GM23338 (cell line): ENCODE measurements around the gene MAST2. TPM values are rescaled to one million over a fixed set of nuclear protein-coding genes. Genes with fewer than 3 reads are reported as not detected.
A peak's percentile ranks its signal among the peaks of the same experiment; 100 is the strongest.

Experiments used
- ATAC-seq: fragments of 200-7000 bp; cut with Tn5 transposase; 3 replicates; pipeline ENCODE4 v1.9.1; 2020
- DNase-seq: peaks from one replicate; pipeline ENCODE4 v3.0.0-alpha.2; 2015; ENCODE audit warnings: low spot score
- H2AFZ ChIP-seq: fragments of 200-600 bp; sonication (generic); 2 replicates; pipeline ENCODE4 v1.8.0; 2016; ENCODE audit warnings: antibody characterized with exemption, mild to moderate bottlenecking, moderate library complexity
- H3F3A ChIP-seq: fragments of 200-600 bp; sonication (generic); replicated peaks from 2 replicates; pipeline ENCODE4 v1.8.0; 2017; ENCODE audit warnings: antibody characterized with exemption, mixed run types, low read depth
- H3K27ac ChIP-seq: fragments of 200-600 bp; sonication (generic); 2 replicates; pipeline ENCODE4 v1.6.1; 2016; ENCODE audit warnings: low read depth
- H3K27me3 ChIP-seq: fragments of 200-600 bp; sonication (generic); 2 replicates; pipeline ENCODE4 v1.8.0; 2016; ENCODE audit warnings: mild to moderate bottlenecking, mixed run types, moderate library complexity; ENCODE audit not compliant: insufficient read depth
- H3K36me3 ChIP-seq: fragments of 200-600 bp; sonication (generic); 2 replicates; pipeline ENCODE4 v1.8.0; 2016; ENCODE audit warnings: mild to moderate bottlenecking; ENCODE audit not compliant: insufficient read depth
- H3K4me1 ChIP-seq: fragments of 200-600 bp; sonication (generic); 2 replicates; pipeline ENCODE4 v1.8.0; 2016; ENCODE audit warnings: mild to moderate bottlenecking, moderate library complexity; ENCODE audit not compliant: insufficient read depth
- H3K4me2 ChIP-seq: fragments of 200-600 bp; sonication (generic); 2 replicates; pipeline ENCODE4 v1.7.1; 2017; ENCODE audit warnings: mixed run types
- H3K4me3 ChIP-seq: fragments of 200-600 bp; sonication (generic); 2 replicates; pipeline ENCODE4 v1.6.1; 2016; ENCODE audit warnings: mixed run types
- H3K79me2 ChIP-seq: fragments of 200-600 bp; sonication (generic); replicated peaks from 2 replicates; pipeline ENCODE4 v1.8.0; 2017; ENCODE audit warnings: mild to moderate bottlenecking; ENCODE audit not compliant: insufficient read depth
- H3K9me2 ChIP-seq: fragments of 200-600 bp; sonication (generic); 2 replicates; pipeline ENCODE4 v1.8.0; 2017; ENCODE audit not compliant: insufficient read depth
- H4K20me1 ChIP-seq: fragments of 200-600 bp; sonication (generic); replicated peaks from 2 replicates; pipeline ENCODE4 v1.8.0; 2017; ENCODE audit warnings: mild to moderate bottlenecking; ENCODE audit not compliant: insufficient read depth
- H3K27ac Mint-ChIP-seq: 2 replicates; pipeline ENCODE4 v1.8.0; 2020; ENCODE audit warnings: inconsistent platforms, mild to moderate bottlenecking, moderate library complexity, mixed read lengths
- H3K27me3 Mint-ChIP-seq: 3 replicates; pipeline ENCODE4 v1.8.0; 2022; ENCODE audit warnings: low read depth, mild to moderate bottlenecking, moderate library complexity, mixed read lengths, inconsistent platforms; ENCODE audit not compliant: insufficient read depth, poor library complexity
- H3K36me3 Mint-ChIP-seq: 3 replicates; pipeline ENCODE4 v1.8.0; 2021; ENCODE audit warnings: low read depth, mild to moderate bottlenecking, inconsistent platforms, moderate library complexity, mixed read lengths
- H3K4me1 Mint-ChIP-seq: 3 replicates; pipeline ENCODE4 v1.8.0; 2020; ENCODE audit warnings: mild to moderate bottlenecking, inconsistent platforms, mixed read lengths
- H3K4me3 Mint-ChIP-seq: 3 replicates; pipeline ENCODE4 v1.8.0; 2021; ENCODE audit warnings: moderate library complexity, mild to moderate bottlenecking, inconsistent platforms, mixed read lengths
- H3K9me3 Mint-ChIP-seq: 3 replicates; pipeline ENCODE4 v1.8.0; 2020; ENCODE audit warnings: moderate library complexity, mild to moderate bottlenecking, inconsistent platforms, mixed read lengths
- EZH2phosphoT487 ChIP-seq: fragments of 200-600 bp; sonication (generic); IDR thresholded peaks from one replicate; pipeline ENCODE4 v1.8.1; 2018; ENCODE audit warnings: antibody characterized with exemption; ENCODE audit not compliant: unreplicated experiment
- POLR2AphosphoS5 ChIP-seq: IDR thresholded peaks from 2 replicates; pipeline ENCODE4 v1.6.1; 2016; ENCODE audit warnings: antibody characterized with exemption, low read depth
- STAT1 ChIP-seq: IDR thresholded peaks from one replicate; pipeline ENCODE4 v1.6.1; 2016; ENCODE audit warnings: antibody characterized with exemption; ENCODE audit not compliant: unreplicated experiment
- ZNF331 ChIP-seq: fragments of 250-450 bp; sonication (Bioruptor Pico); IDR thresholded peaks from 2 replicates; pipeline ENCODE4 v1.5.0; 2020; ENCODE audit warnings: low read depth, mild to moderate bottlenecking, moderate library complexity
- polyA plus RNA-seq: library from polyadenylated mRNA; unstranded; fragments of >200 nt; fragmentation: Nextera tagmentation; extraction: Ambion mirVana; gene quantifications from 2 replicates; pipeline ENCODE4 v1.2.1, GENCODE V29; 2016
- total RNA-seq: library from RNA; depleted of rRNA; stranded (reverse); fragments of >200 nt; shearing (Covaris generic); gene quantifications from 2 replicates; pipeline ENCODE4 v1.2.3, GENCODE V29; 2014
- TF ChIP-seq, protein P1 (sequence below), 2 experiments: fragments of 200-600 bp in 1 of 2; sonication (generic) in 1 of 2; conservative IDR thresholded peaks; 2 replicates each; pipeline versions ENCODE4 v1.5.1 to v1.6.1; 2016 to 2017; ENCODE audit warnings: antibody characterized with exemption in 2 of 2, low read depth in 2 of 2, mild to moderate bottlenecking in 2 of 2, moderate library complexity in 1 of 2
- TF ChIP-seq, protein P2 (sequence below): fragments of 250-450 bp; sonication (Bioruptor Pico); IDR thresholded peaks from 2 replicates; pipeline ENCODE4 v1.5.0; 2020; ENCODE audit warnings: mild to moderate bottlenecking, moderate library complexity
- TF ChIP-seq, protein P3 (sequence below): IDR thresholded peaks from 2 replicates; pipeline ENCODE4 v1.6.1; 2016; ENCODE audit warnings: antibody characterized with exemption
- TF ChIP-seq, protein P4 (sequence below): IDR thresholded peaks from one replicate; pipeline ENCODE4 v1.6.1; 2018; ENCODE audit warnings: antibody characterized with exemption; ENCODE audit not compliant: unreplicated experiment

MAST2 gene
- total and polyA plus RNA-seq, 2 experiments from 2014 or later = 11.5 to 57.7 TPM

- Histone ChIP-seq H3F3A (no peaks in the 10 kb centered on the region), H2AFZ (no peak overlapping the region), H3K4me2 (no peak overlapping the region), H4K20me1 (peaks cover 6% of the 10 kb centered on the region; the same call in 1 of the 2 replicates), H3K27ac (no peak overlapping the region), H3K79me2 (peaks cover 45% of the 10 kb centered on the region), H3K27me3 (no peaks in the 10 kb centered on the region), H3K4me3 (no peak overlapping the region), H3K36me3 (no peaks in the 10 kb centered on the region), H3K4me1 (no peaks in the 10 kb centered on the region), H3K9me2 (no peaks in the 10 kb centered on the region)
- Mint-ChIP-seq H3K9me3 (no peaks in the 10 kb centered on the region), H3K36me3 (peaks cover 39% of the 10 kb centered on the region), H3K4me1 (no peaks in the 10 kb centered on the region; the same call in 2 of the 3 replicates), H3K27ac (no peak overlapping the region), H3K27me3 (no peaks in the 10 kb centered on the region), H3K4me3 (no peak overlapping the region)
- TF ChIP-seq ZNF331 (CRISPR knock-in tag) = no peak
- TF ChIP-seq, protein P1, sequence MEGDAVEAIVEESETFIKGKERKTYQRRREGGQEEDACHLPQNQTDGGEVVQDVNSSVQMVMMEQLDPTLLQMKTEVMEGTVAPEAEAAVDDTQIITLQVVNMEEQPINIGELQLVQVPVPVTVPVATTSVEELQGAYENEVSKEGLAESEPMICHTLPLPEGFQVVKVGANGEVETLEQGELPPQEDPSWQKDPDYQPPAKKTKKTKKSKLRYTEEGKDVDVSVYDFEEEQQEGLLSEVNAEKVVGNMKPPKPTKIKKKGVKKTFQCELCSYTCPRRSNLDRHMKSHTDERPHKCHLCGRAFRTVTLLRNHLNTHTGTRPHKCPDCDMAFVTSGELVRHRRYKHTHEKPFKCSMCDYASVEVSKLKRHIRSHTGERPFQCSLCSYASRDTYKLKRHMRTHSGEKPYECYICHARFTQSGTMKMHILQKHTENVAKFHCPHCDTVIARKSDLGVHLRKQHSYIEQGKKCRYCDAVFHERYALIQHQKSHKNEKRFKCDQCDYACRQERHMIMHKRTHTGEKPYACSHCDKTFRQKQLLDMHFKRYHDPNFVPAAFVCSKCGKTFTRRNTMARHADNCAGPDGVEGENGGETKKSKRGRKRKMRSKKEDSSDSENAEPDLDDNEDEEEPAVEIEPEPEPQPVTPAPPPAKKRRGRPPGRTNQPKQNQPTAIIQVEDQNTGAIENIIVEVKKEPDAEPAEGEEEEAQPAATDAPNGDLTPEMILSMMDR (conservative IDR thresholded peaks at IDR 0.05; ENCODE audit: low read depth in 2 of 2) = peak in 1 of 2 experiments; percentile 39; a peak in 3 of 4 replicates
- no peak for DNase-seq
- no peak for ATAC-seq
Observed at GRCh38 chr1:45824607-45825006, 21.2 kb downstream of the MAST2 start.

DNA sequence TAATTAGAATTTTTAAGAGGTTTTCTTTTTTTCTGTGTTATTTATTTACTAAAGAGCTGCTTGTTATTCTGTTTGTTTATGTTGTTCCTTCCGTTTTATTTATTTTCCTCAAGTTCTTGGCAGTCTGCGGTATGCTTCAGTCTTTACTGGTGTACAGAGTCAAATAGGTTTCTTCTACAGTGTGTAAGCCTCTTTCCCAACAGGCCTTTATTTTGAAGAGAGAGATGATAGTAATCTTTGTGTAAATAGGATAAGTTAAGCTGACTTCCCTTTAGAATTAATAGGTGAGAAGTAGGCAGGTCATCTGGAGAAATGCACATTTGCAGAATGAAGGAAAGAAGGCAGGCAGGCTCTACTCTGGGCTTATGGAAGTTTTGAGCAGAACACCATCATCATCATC is 23.8 kb downstream of the MAST2 start:
- peaks cover 10% of the 10 kb centered on the region; the same call in 1 of the 2 replicates for H4K20me1 ChIP-seq
- no peak overlapping the region for H2AFZ ChIP-seq
- H3K9me2 ChIP-seq = no peaks in the 10 kb centered on the region
- H3F3A ChIP-seq = no peaks in the 10 kb centered on the region
- H3K4me2 ChIP-seq = no peak overlapping the region
- peaks cover 20% of the 10 kb centered on the region for H3K79me2 ChIP-seq
- no peak overlapping the region for H3K4me3 Mint-ChIP-seq
- no peak overlapping the region for H3K4me3 ChIP-seq
- no peaks in the 10 kb centered on the region for H3K9me3 Mint-ChIP-seq
- no peaks in the 10 kb centered on the region for H3K36me3 ChIP-seq
- H3K27me3 Mint-ChIP-seq = no peaks in the 10 kb centered on the region
- peaks cover 46% of the 10 kb centered on the region for H3K36me3 Mint-ChIP-seq
- no peaks in the 10 kb centered on the region for H3K27me3 ChIP-seq
- no peak for DNase-seq
- H3K27ac ChIP-seq = no peak overlapping the region
- no peaks in the 10 kb centered on the region; the same call in 2 of the 3 replicates for H3K4me1 Mint-ChIP-seq
- no peaks in the 10 kb centered on the region for H3K4me1 ChIP-seq
- no peak for ATAC-seq
- no peak overlapping the region for H3K27ac Mint-ChIP-seq
- TF ChIP-seq, protein P2, sequence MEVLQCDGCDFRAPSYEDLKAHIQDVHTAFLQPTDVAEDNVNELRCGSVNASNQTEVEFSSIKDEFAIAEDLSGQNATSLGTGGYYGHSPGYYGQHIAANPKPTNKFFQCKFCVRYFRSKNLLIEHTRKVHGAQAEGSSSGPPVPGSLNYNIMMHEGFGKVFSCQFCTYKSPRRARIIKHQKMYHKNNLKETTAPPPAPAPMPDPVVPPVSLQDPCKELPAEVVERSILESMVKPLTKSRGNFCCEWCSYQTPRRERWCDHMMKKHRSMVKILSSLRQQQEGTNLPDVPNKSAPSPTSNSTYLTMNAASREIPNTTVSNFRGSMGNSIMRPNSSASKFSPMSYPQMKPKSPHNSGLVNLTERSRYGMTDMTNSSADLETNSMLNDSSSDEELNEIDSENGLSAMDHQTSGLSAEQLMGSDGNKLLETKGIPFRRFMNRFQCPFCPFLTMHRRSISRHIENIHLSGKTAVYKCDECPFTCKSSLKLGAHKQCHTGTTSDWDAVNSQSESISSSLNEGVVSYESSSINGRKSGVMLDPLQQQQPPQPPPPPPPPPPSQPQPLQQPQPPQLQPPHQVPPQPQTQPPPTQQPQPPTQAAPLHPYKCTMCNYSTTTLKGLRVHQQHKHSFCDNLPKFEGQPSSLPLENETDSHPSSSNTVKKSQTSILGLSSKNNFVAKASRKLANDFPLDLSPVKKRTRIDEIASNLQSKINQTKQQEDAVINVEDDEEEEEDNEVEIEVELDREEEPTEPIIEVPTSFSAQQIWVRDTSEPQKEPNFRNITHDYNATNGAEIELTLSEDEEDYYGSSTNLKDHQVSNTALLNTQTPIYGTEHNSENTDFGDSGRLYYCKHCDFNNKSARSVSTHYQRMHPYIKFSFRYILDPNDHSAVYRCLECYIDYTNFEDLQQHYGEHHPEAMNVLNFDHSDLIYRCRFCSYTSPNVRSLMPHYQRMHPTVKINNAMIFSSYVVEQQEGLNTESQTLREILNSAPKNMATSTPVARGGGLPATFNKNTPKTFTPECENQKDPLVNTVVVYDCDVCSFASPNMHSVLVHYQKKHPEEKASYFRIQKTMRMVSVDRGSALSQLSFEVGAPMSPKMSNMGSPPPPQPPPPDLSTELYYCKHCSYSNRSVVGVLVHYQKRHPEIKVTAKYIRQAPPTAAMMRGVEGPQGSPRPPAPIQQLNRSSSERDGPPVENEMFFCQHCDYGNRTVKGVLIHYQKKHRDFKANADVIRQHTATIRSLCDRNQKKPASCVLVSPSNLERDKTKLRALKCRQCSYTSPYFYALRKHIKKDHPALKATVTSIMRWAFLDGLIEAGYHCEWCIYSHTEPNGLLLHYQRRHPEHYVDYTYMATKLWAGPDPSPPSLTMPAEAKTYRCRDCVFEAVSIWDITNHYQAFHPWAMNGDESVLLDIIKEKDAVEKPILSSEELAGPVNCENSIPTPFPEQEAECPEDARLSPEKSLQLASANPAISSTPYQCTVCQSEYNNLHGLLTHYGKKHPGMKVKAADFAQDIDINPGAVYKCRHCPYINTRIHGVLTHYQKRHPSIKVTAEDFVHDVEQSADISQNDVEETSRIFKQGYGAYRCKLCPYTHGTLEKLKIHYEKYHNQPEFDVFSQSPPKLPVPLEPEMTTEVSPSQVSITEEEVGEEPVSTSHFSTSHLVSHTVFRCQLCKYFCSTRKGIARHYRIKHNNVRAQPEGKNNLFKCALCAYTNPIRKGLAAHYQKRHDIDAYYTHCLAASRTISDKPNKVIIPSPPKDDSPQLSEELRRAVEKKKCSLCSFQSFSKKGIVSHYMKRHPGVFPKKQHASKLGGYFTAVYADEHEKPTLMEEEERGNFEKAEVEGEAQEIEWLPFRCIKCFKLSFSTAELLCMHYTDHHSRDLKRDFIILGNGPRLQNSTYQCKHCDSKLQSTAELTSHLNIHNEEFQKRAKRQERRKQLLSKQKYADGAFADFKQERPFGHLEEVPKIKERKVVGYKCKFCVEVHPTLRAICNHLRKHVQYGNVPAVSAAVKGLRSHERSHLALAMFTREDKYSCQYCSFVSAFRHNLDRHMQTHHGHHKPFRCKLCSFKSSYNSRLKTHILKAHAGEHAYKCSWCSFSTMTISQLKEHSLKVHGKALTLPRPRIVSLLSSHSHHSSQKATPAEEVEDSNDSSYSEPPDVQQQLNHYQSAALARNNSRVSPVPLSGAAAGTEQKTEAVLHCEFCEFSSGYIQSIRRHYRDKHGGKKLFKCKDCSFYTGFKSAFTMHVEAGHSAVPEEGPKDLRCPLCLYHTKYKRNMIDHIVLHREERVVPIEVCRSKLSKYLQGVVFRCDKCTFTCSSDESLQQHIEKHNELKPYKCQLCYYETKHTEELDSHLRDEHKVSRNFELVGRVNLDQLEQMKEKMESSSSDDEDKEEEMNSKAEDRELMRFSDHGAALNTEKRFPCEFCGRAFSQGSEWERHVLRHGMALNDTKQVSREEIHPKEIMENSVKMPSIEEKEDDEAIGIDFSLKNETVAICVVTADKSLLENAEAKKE (CRISPR knock-in tag) = no peak
- no peak for TF ChIP-seq POLR2AphosphoS5
- no peak for TF ChIP-seq STAT1
- TF ChIP-seq, protein P3, sequence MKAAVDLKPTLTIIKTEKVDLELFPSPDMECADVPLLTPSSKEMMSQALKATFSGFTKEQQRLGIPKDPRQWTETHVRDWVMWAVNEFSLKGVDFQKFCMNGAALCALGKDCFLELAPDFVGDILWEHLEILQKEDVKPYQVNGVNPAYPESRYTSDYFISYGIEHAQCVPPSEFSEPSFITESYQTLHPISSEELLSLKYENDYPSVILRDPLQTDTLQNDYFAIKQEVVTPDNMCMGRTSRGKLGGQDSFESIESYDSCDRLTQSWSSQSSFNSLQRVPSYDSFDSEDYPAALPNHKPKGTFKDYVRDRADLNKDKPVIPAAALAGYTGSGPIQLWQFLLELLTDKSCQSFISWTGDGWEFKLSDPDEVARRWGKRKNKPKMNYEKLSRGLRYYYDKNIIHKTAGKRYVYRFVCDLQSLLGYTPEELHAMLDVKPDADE = no peak
- no peak for TF ChIP-seq EZH2phosphoT487
- TF ChIP-seq, protein P4, sequence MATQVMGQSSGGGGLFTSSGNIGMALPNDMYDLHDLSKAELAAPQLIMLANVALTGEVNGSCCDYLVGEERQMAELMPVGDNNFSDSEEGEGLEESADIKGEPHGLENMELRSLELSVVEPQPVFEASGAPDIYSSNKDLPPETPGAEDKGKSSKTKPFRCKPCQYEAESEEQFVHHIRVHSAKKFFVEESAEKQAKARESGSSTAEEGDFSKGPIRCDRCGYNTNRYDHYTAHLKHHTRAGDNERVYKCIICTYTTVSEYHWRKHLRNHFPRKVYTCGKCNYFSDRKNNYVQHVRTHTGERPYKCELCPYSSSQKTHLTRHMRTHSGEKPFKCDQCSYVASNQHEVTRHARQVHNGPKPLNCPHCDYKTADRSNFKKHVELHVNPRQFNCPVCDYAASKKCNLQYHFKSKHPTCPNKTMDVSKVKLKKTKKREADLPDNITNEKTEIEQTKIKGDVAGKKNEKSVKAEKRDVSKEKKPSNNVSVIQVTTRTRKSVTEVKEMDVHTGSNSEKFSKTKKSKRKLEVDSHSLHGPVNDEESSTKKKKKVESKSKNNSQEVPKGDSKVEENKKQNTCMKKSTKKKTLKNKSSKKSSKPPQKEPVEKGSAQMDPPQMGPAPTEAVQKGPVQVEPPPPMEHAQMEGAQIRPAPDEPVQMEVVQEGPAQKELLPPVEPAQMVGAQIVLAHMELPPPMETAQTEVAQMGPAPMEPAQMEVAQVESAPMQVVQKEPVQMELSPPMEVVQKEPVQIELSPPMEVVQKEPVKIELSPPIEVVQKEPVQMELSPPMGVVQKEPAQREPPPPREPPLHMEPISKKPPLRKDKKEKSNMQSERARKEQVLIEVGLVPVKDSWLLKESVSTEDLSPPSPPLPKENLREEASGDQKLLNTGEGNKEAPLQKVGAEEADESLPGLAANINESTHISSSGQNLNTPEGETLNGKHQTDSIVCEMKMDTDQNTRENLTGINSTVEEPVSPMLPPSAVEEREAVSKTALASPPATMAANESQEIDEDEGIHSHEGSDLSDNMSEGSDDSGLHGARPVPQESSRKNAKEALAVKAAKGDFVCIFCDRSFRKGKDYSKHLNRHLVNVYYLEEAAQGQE = no peak
- no peak for TF ChIP-seq ZNF331 (CRISPR knock-in tag)
